ENCODE measurements around the gene SELPLG. TPM values are rescaled to one million over a fixed set of nuclear protein-coding genes. Genes with fewer than 3 reads are reported as not detected.
"Not testable (repeated sequence)": the region's sequence is repeated elsewhere in the genome, so short reads cannot be mapped to it uniquely, and the experiment has no call there.

The SELPLG gene
- polyA plus RNA-seq, 2 donors: 0.86 to 2.0 TPM

- Histone ChIP-seq H3K4me1 (ENCODE audit: control insufficient read depth in 2 of 2, insufficient read depth in 2 of 2, low read length in 1 of 2) (no peaks in the 10 kb centered on the region), H3K36me3 (ENCODE audit: control insufficient read depth in 2 of 2, insufficient read depth in 2 of 2, low read length in 1 of 2) (peaks cover 4 to 14% of the 10 kb centered on the region in 2 donors)
- 92 to 95% methylated on average over 10 of the region's 10 CpGs for WGBS, 2 donors
These were observed 23.5 kb upstream of the SELPLG start for GRCh38 chr12:108657130-108657745.

GRCh38 chr12:108656247-108656646 is 22.6 kb upstream of the SELPLG start:
- not testable (repeated sequence) for H3K4me3 ChIP-seq (ENCODE audit: low read depth in 1 of 2, low read length in 2 of 2); H3K27ac ChIP-seq (ENCODE audit: low read depth in 2 of 2, low read length in 1 of 2); H3K9me3 ChIP-seq (ENCODE audit: control insufficient read depth in 2 of 2, insufficient read depth in 1 of 2, low read depth in 1 of 2, low read length in 1 of 2); H3K27me3 ChIP-seq (ENCODE audit: control insufficient read depth in 1 of 2, insufficient read depth in 2 of 2, low read length in 2 of 2); H3K4me1 ChIP-seq (ENCODE audit: control insufficient read depth in 2 of 2, insufficient read depth in 2 of 2, low read length in 1 of 2)
- 90 to 94% methylated on average over 16 to 24 of the region's 24 CpGs for WGBS, 2 donors
- peaks cover 8 to 10% of the 10 kb centered on the region in 2 donors for H3K36me3 ChIP-seq (ENCODE audit: control insufficient read depth in 2 of 2, insufficient read depth in 2 of 2, low read length in 1 of 2)

More at GRCh38 chr12:108657130-108657745, 23.5 kb upstream of the SELPLG start:
- no peaks in the 10 kb centered on the region for H3K9me3 ChIP-seq (ENCODE audit: control insufficient read depth in 2 of 2, insufficient read depth in 1 of 2, low read depth in 1 of 2, low read length in 1 of 2)
- H3K27me3 ChIP-seq (ENCODE audit: control insufficient read depth in 1 of 2, insufficient read depth in 2 of 2, low read length in 2 of 2): no peaks in the 10 kb centered on the region
- H3K27ac ChIP-seq (ENCODE audit: low read depth in 2 of 2, low read length in 1 of 2): no peak overlapping the region
- H3K4me3 ChIP-seq (ENCODE audit: low read depth in 1 of 2, low read length in 2 of 2): no peak overlapping the region

DNA sequence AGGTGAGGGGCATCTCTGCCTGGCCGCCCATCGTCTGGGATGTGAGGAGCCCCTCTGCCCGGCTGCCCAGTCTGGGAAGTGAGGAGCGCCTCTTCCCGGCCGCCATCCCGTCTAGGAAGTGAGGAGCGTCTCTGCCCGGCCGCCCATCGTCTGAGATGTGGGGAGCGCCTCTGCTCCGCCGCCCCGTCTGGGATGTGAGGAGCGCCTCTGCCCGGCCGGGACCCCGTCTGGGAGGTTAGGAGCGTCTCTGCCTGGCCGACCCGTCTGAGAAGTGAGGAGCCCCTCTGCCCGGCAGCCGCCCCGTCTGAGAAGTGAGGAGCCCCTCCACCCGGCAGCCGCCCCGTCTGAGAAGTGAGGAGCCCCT is 22.1 kb upstream of the SELPLG start:
- H3K36me3 ChIP-seq (ENCODE audit: control insufficient read depth in 2 of 2, insufficient read depth in 2 of 2, low read length in 1 of 2): peaks cover 8 to 10% of the 10 kb centered on the region in 2 donors
- WGBS, 2 donors: 92% methylated on average over 11 to 19 of the region's 28 CpGs
- not testable (repeated sequence) for H3K27ac ChIP-seq (ENCODE audit: low read depth in 2 of 2, low read length in 1 of 2); H3K27me3 ChIP-seq (ENCODE audit: control insufficient read depth in 1 of 2, insufficient read depth in 2 of 2, low read length in 2 of 2); H3K9me3 ChIP-seq (ENCODE audit: control insufficient read depth in 2 of 2, insufficient read depth in 1 of 2, low read depth in 1 of 2, low read length in 1 of 2); H3K4me1 ChIP-seq (ENCODE audit: control insufficient read depth in 2 of 2, insufficient read depth in 2 of 2, low read length in 1 of 2); H3K4me3 ChIP-seq (ENCODE audit: low read depth in 1 of 2, low read length in 2 of 2)

DNA sequence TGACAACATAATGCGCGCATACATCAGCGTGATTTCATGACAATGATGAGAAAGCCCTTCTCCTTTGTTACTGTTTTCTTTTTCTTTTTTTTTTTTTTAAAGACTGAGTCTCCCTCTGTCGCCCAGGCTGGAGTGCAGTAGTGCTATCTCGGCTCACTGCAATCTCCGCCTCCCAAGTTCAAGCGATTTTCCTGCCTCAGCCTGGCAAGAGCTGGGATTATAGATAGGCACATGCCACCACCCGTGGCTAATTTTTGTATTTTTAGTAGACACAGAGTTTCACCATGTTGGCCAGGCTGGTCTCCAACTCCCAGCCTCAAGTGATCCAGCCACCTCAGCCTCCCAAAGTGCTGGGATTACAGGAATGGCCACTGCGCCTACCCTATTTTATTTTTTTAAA is 20.9 kb upstream of the SELPLG start:
- peaks cover 8 to 10% of the 10 kb centered on the region in 2 donors for H3K36me3 ChIP-seq (ENCODE audit: control insufficient read depth in 2 of 2, insufficient read depth in 2 of 2, low read length in 1 of 2)
- H3K27me3 ChIP-seq (ENCODE audit: control insufficient read depth in 1 of 2, insufficient read depth in 2 of 2, low read length in 2 of 2); H3K4me3 ChIP-seq (ENCODE audit: low read depth in 1 of 2, low read length in 2 of 2); H3K4me1 ChIP-seq (ENCODE audit: control insufficient read depth in 2 of 2, insufficient read depth in 2 of 2, low read length in 1 of 2); H3K9me3 ChIP-seq (ENCODE audit: control insufficient read depth in 2 of 2, insufficient read depth in 1 of 2, low read depth in 1 of 2, low read length in 1 of 2); H3K27ac ChIP-seq (ENCODE audit: low read depth in 2 of 2, low read length in 1 of 2): not testable (repeated sequence)
- 88% methylated on average over 9 of the region's 9 CpGs for WGBS, 2 donors

DNA sequence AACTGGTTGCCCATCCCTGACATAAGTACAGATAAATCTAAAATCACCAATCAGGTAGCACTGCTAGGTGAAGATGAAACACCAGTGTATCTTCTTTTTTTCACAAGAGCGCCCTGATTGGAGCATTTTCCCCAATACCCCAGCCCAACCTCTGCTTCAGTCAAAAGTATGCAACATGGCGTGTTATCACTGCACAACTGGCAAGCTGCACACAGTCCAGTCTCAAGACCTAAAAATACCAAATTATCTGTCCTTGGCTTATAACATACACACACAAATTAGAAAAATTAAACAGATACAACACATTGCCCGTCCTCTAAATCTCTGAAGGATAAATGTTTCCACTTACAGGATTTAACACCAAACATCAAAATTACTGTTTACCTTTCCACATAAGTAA is 20.2 kb upstream of the SELPLG start:
- no peaks in the 10 kb centered on the region for H3K4me1 ChIP-seq (ENCODE audit: control insufficient read depth in 2 of 2, insufficient read depth in 2 of 2, low read length in 1 of 2)
- no peaks in the 10 kb centered on the region for H3K27me3 ChIP-seq (ENCODE audit: control insufficient read depth in 1 of 2, insufficient read depth in 2 of 2, low read length in 2 of 2)
- peaks cover 10% of the 10 kb centered on the region in 2 donors for H3K36me3 ChIP-seq (ENCODE audit: control insufficient read depth in 2 of 2, insufficient read depth in 2 of 2, low read length in 1 of 2)
- WGBS, 2 donors: 82 to 86% methylated on average over 3 of the region's 3 CpGs
- H3K9me3 ChIP-seq (ENCODE audit: control insufficient read depth in 2 of 2, insufficient read depth in 1 of 2, low read depth in 1 of 2, low read length in 1 of 2): no peaks in the 10 kb centered on the region
- H3K27ac ChIP-seq (ENCODE audit: low read depth in 2 of 2, low read length in 1 of 2): no peak overlapping the region
- H3K4me3 ChIP-seq (ENCODE audit: low read depth in 1 of 2, low read length in 2 of 2): no peak overlapping the region

DNA sequence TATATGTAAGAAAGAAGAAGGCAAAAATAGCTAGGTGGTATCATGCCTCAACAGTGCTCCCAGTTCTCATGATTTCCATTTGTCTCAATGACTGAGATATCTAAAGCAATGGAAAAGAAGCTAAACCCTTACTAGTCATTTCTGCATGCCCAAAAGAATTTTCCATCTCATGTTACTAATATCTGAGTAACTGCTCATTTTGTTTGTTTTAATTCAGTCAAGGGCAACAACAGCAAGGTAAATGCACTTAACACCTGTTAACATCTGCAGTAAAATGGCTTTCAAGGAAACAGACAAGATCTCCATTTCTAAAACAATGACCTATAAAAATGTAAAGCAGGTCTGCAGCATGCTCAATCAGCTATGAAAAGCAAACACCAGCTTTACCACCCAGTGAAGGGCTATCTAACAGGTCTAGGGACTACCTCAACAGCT is 19.4 kb upstream of the SELPLG start:
- peaks cover 11 to 13% of the 10 kb centered on the region in 2 donors for H3K36me3 ChIP-seq (ENCODE audit: control insufficient read depth in 2 of 2, insufficient read depth in 2 of 2, low read length in 1 of 2)
- H3K27ac ChIP-seq (ENCODE audit: low read depth in 2 of 2, low read length in 1 of 2): no peak overlapping the region
- H3K9me3 ChIP-seq (ENCODE audit: control insufficient read depth in 2 of 2, insufficient read depth in 1 of 2, low read depth in 1 of 2, low read length in 1 of 2): no peaks in the 10 kb centered on the region
- no peaks in the 10 kb centered on the region for H3K4me1 ChIP-seq (ENCODE audit: control insufficient read depth in 2 of 2, insufficient read depth in 2 of 2, low read length in 1 of 2)
- no peaks in the 10 kb centered on the region for H3K27me3 ChIP-seq (ENCODE audit: control insufficient read depth in 1 of 2, insufficient read depth in 2 of 2, low read length in 2 of 2)
- no peak overlapping the region for H3K4me3 ChIP-seq (ENCODE audit: low read depth in 1 of 2, low read length in 2 of 2)

DNA sequence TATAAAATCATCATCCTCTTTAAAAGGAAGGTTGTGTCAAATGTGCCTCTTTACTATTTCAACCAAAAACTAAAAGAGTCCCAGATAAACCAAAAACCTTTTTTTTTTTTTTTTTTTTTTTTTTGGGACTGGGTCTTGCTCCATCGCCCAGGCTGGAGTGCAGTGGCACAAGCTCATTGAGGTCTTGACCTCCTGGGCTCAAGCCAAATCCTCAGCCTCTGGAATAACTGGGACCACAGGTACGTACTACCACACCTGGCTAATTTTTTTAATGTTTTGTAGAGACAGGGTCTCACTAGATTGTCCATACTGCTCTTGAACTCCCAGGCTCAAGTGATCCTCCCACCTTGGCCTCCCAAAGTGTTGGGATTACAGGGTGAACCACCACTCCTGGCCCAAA is 16.4 kb upstream of the SELPLG start:
- H3K27ac ChIP-seq (ENCODE audit: low read depth in 2 of 2, low read length in 1 of 2): peak overlapping the region; percentile 1 to 31
- no peaks in the 10 kb centered on the region for H3K9me3 ChIP-seq (ENCODE audit: control insufficient read depth in 2 of 2, insufficient read depth in 1 of 2, low read depth in 1 of 2, low read length in 1 of 2)
- 55 to 85% methylated on average over 2 of the region's 2 CpGs for WGBS, 2 donors
- peaks cover 10 to 20% of the 10 kb centered on the region in 2 donors for H3K36me3 ChIP-seq (ENCODE audit: control insufficient read depth in 2 of 2, insufficient read depth in 2 of 2, low read length in 1 of 2)
- H3K27me3 ChIP-seq (ENCODE audit: control insufficient read depth in 1 of 2, insufficient read depth in 2 of 2, low read length in 2 of 2): no peaks in the 10 kb centered on the region
- peaks cover 0 to 2% of the 10 kb centered on the region in 2 donors for H3K4me1 ChIP-seq (ENCODE audit: control insufficient read depth in 2 of 2, insufficient read depth in 2 of 2, low read length in 1 of 2)
- H3K4me3 ChIP-seq (ENCODE audit: low read depth in 1 of 2, low read length in 2 of 2): no peak overlapping the region

DNA sequence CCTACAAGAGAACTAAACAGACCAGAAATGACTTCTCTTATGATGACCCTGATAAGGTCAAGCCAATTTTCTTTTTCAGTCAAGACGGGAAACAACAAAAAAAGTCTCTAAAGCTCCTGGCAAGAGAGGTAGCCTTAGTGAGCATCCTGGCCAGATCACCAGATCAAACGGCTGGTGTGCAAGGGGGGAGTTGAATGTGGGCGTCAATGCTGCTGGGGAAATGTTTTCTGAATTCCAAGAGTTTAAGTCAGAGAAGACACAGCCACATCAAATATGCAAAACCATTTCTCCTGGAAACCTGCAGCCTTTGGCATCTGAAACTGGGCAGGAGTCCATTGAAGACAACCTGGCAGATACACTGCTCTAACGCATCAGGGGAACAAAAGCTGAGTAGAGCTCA is 16.0 kb upstream of the SELPLG start:
- 37 to 51% methylated on average over 4 of the region's 4 CpGs for WGBS, 2 donors
- no peak overlapping the region for H3K4me3 ChIP-seq (ENCODE audit: low read depth in 1 of 2, low read length in 2 of 2)
- peaks cover 10 to 23% of the 10 kb centered on the region in 2 donors for H3K36me3 ChIP-seq (ENCODE audit: control insufficient read depth in 2 of 2, insufficient read depth in 2 of 2, low read length in 1 of 2)
- no peak overlapping the region for H3K27ac ChIP-seq (ENCODE audit: low read depth in 2 of 2, low read length in 1 of 2)
- no peaks in the 10 kb centered on the region for H3K27me3 ChIP-seq (ENCODE audit: control insufficient read depth in 1 of 2, insufficient read depth in 2 of 2, low read length in 2 of 2)
- H3K9me3 ChIP-seq (ENCODE audit: control insufficient read depth in 2 of 2, insufficient read depth in 1 of 2, low read depth in 1 of 2, low read length in 1 of 2): no peaks in the 10 kb centered on the region
- H3K4me1 ChIP-seq (ENCODE audit: control insufficient read depth in 2 of 2, insufficient read depth in 2 of 2, low read length in 1 of 2): peaks cover 1 to 2% of the 10 kb centered on the region in 2 donors

GRCh38 chr12:108649126-108649525 is 15.4 kb upstream of the SELPLG start:
- 80 to 88% methylated on average over 6 of the region's 6 CpGs for WGBS, 2 donors
- Histone ChIP-seq H3K27ac (ENCODE audit: low read depth in 2 of 2, low read length in 1 of 2) (no peak overlapping the region), H3K36me3 (ENCODE audit: control insufficient read depth in 2 of 2, insufficient read depth in 2 of 2, low read length in 1 of 2) (peaks cover 10 to 24% of the 10 kb centered on the region in 2 donors), H3K4me1 (ENCODE audit: control insufficient read depth in 2 of 2, insufficient read depth in 2 of 2, low read length in 1 of 2) (peaks cover 2% of the 10 kb centered on the region in 2 donors), H3K4me3 (ENCODE audit: low read depth in 1 of 2, low read length in 2 of 2) (no peak overlapping the region), H3K27me3 (ENCODE audit: control insufficient read depth in 1 of 2, insufficient read depth in 2 of 2, low read length in 2 of 2) (no peaks in the 10 kb centered on the region), H3K9me3 (ENCODE audit: control insufficient read depth in 2 of 2, insufficient read depth in 1 of 2, low read depth in 1 of 2, low read length in 1 of 2) (no peaks in the 10 kb centered on the region)

GRCh38 chr12:108648371-108648770 is 14.7 kb upstream of the SELPLG start:
- H3K9me3 ChIP-seq (ENCODE audit: control insufficient read depth in 2 of 2, insufficient read depth in 1 of 2, low read depth in 1 of 2, low read length in 1 of 2): no peaks in the 10 kb centered on the region
- peaks cover 2% of the 10 kb centered on the region in 2 donors for H3K4me1 ChIP-seq (ENCODE audit: control insufficient read depth in 2 of 2, insufficient read depth in 2 of 2, low read length in 1 of 2)
- 87 to 88% methylated on average over 9 of the region's 9 CpGs for WGBS, 2 donors
- no peaks in the 10 kb centered on the region for H3K27me3 ChIP-seq (ENCODE audit: control insufficient read depth in 1 of 2, insufficient read depth in 2 of 2, low read length in 2 of 2)
- H3K36me3 ChIP-seq (ENCODE audit: control insufficient read depth in 2 of 2, insufficient read depth in 2 of 2, low read length in 1 of 2): peaks cover 10 to 24% of the 10 kb centered on the region in 2 donors
- H3K4me3 ChIP-seq (ENCODE audit: low read depth in 1 of 2, low read length in 2 of 2): no peak overlapping the region
- peak overlapping the region in 1 of 2 donors; percentile 22 for H3K27ac ChIP-seq (ENCODE audit: low read depth in 2 of 2, low read length in 1 of 2)
